RWPE2 (cell line): Measurements from ENCODE around the gene MTO1.

Experiments
- ATAC-seq: fragments of 200-7000 bp; cut with Tn5 transposase; 3 replicates; pipeline ENCODE4 v1.9.1; 2021; ENCODE audit warnings: low read depth
- DNase-seq: peaks from one replicate; pipeline ENCODE4 v3.0.0-alpha.2; 2020; ENCODE audit warnings: low spot score
- H3K27ac ChIP-seq: fragments of 450-650 bp; 2 replicates; pipeline ENCODE4 v1.5.1; 2017; ENCODE audit warnings: mild to moderate bottlenecking; ENCODE audit not compliant: poor library complexity, severe bottlenecking
- H3K27me3 ChIP-seq: fragments of 250-450 bp; sonication (Bioruptor Pico); 2 replicates; pipeline ENCODE4 v1.5.1; 2021; ENCODE audit warnings: mild to moderate bottlenecking, moderate library complexity; ENCODE audit not compliant: insufficient read depth, poor library complexity, severe bottlenecking
- H3K36me3 ChIP-seq: fragments of 250-450 bp; sonication (Bioruptor Pico); 2 replicates; pipeline ENCODE4 v1.5.1; 2020; ENCODE audit warnings: low read depth, mild to moderate bottlenecking, moderate library complexity
- H3K4me1 ChIP-seq: fragments of 250-450 bp; sonication (Bioruptor Pico); 2 replicates; pipeline ENCODE4 v1.5.1; 2021; ENCODE audit warnings: mild to moderate bottlenecking, moderate library complexity; ENCODE audit not compliant: insufficient read depth, poor library complexity, severe bottlenecking
- H3K4me3 ChIP-seq: fragments of 250-450 bp; sonication (Bioruptor Pico); 2 replicates; pipeline ENCODE4 v1.5.1; 2021; ENCODE audit warnings: mild to moderate bottlenecking, moderate library complexity; ENCODE audit not compliant: severe bottlenecking
- H3K9me3 ChIP-seq: fragments of 250-450 bp; sonication (Bioruptor Pico); 2 replicates; pipeline ENCODE4 v1.5.1; 2021; ENCODE audit warnings: mild to moderate bottlenecking, moderate library complexity; ENCODE audit not compliant: severe bottlenecking
- TF ChIP-seq, protein P1 (sequence below): fragments of 450-650 bp; IDR thresholded peaks from one replicate; pipeline ENCODE4 v1.5.1; 2017; ENCODE audit warnings: mild to moderate bottlenecking, moderate library complexity; ENCODE audit not compliant: poor library complexity, severe bottlenecking

MTO1 gene, protein sequence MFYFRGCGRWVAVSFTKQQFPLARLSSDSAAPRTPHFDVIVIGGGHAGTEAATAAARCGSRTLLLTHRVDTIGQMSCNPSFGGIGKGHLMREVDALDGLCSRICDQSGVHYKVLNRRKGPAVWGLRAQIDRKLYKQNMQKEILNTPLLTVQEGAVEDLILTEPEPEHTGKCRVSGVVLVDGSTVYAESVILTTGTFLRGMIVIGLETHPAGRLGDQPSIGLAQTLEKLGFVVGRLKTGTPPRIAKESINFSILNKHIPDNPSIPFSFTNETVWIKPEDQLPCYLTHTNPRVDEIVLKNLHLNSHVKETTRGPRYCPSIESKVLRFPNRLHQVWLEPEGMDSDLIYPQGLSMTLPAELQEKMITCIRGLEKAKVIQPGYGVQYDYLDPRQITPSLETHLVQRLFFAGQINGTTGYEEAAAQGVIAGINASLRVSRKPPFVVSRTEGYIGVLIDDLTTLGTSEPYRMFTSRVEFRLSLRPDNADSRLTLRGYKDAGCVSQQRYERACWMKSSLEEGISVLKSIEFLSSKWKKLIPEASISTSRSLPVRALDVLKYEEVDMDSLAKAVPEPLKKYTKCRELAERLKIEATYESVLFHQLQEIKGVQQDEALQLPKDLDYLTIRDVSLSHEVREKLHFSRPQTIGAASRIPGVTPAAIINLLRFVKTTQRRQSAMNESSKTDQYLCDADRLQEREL

DNA sequence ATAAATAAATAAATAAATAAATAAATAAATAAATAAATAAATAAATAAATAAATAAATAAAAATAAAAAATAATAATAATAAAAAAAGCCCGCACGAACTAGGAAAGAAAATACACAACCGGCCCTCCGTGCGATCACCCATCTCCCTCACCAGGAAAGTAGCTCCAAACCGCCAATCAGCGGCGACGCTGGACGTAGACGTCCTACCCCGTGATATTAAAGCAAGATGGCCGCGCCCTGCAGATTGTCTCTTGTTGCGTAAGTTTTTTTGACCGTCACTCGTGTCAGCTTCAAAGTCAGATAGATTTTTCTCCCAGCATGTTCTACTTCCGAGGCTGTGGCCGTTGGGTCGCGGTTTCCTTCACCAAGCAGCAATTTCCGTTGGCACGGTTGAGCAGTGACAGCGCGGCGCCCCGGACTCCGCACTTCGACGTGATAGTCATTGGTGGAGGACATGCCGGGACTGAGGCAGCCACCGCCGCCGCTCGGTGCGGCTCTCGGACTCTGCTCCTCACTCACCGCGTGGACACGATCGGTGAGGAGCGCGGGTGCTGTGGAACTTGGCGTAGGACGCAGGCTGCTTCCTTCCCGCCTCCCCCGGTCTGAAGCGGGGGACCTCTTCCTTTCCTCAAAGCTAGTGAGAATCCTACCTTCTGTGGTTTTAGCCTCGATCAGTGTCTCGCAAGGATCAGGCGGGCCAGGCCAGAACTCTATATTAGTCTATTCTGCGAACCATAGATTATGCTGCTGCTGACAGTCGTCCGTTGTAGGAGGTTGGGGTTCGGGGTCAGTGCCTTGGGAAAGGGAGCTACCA, at the start of gene MTO1:
Gene MTO1, plus strand, starts transcription at position 201 of the 814 bp plus-strand sequence. Its CDS starts 118 bp downstream, at position 319.
- DNase-seq (peak; percentile 81), ATAC-seq (peak; percentile 96)
- TF ChIP-seq, protein P1, sequence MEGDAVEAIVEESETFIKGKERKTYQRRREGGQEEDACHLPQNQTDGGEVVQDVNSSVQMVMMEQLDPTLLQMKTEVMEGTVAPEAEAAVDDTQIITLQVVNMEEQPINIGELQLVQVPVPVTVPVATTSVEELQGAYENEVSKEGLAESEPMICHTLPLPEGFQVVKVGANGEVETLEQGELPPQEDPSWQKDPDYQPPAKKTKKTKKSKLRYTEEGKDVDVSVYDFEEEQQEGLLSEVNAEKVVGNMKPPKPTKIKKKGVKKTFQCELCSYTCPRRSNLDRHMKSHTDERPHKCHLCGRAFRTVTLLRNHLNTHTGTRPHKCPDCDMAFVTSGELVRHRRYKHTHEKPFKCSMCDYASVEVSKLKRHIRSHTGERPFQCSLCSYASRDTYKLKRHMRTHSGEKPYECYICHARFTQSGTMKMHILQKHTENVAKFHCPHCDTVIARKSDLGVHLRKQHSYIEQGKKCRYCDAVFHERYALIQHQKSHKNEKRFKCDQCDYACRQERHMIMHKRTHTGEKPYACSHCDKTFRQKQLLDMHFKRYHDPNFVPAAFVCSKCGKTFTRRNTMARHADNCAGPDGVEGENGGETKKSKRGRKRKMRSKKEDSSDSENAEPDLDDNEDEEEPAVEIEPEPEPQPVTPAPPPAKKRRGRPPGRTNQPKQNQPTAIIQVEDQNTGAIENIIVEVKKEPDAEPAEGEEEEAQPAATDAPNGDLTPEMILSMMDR, result no peak
- H3K27me3 ChIP-seq, result no peaks in the 10 kb centered on the region
- H3K27ac ChIP-seq, result peak within 1 kb of the TSS; percentile 75
- no peaks in the 10 kb centered on the region for H3K9me3 ChIP-seq
- peaks cover 5% of the 10 kb centered on the region for H3K4me1 ChIP-seq
- H3K4me3 ChIP-seq, result peak within 1 kb of the TSS; percentile 71
- H3K36me3 ChIP-seq, result peaks cover 32% of the 10 kb centered on the region

DNA sequence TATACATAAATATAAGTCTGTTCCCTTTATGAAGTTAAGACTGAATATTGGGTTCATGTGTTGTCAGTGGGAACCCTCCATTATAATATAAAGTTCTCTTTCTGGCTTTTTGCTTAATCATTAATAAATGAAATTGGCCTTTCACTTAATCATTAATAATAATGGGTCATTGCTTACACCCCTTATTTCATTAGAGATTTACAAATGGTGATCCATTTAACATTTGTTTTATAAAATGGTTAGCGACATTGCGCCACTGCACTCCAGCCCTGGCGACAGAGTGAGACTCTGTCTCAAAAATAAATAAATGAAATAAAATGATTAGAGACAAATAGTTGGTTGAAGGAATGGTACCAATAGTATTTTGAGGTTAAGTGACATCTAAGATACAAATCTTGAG, 48.4 kb upstream of the MTO1 start:
- TF ChIP-seq, protein P1, result no peak

DNA sequence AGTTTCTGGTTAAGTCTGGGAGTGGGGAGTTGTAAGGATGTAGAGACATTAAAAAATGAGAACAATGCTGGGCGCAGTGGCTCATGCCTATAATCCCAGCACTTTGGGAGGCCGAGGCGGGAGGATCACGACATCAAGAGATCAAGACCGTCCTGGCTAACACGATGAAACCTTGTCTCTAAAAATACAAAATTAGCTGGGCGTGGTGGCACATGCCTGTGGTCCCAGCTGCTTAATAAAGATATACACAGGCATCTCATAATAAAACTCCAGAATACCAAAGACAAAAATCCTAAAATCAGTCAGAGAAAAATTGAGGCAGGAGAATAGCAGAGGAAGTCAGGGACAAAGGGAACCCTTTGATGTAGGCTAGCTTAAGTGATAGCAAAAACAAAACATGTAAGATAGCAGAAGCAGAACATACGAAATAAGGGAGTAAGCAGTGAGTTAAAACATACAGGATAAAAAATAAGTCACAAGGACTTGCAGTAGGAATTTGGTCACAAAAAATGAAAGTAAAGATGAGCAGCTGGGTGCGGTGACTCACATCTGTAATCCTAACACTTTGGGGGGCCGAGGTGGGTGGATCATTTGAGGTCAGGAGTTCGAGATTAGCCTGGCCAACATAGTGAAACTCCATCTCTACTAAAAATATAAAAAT, 43.3 kb upstream of the MTO1 start:
- ATAC-seq, result no peak
- Histone ChIP-seq H3K27ac (no peak overlapping the region), H3K9me3 (no peaks in the 10 kb centered on the region), H3K27me3 (no peaks in the 10 kb centered on the region), H3K36me3 (peaks cover 31% of the 10 kb centered on the region), H3K4me3 (no peak overlapping the region), H3K4me1 (no peaks in the 10 kb centered on the region)
- TF ChIP-seq, protein P1, result no peak
- no peak for DNase-seq

More for the DNA sequence above, 48.4 kb upstream of the MTO1 start:
- Histone ChIP-seq H3K9me3 (no peaks in the 10 kb centered on the region), H3K27me3 (no peaks in the 10 kb centered on the region), H3K4me1 (no peaks in the 10 kb centered on the region), H3K4me3 (no peak overlapping the region), H3K36me3 (peaks cover 16% of the 10 kb centered on the region), H3K27ac (no peak overlapping the region)
- DNase-seq, result no peak
- ATAC-seq, result no peak

DNA sequence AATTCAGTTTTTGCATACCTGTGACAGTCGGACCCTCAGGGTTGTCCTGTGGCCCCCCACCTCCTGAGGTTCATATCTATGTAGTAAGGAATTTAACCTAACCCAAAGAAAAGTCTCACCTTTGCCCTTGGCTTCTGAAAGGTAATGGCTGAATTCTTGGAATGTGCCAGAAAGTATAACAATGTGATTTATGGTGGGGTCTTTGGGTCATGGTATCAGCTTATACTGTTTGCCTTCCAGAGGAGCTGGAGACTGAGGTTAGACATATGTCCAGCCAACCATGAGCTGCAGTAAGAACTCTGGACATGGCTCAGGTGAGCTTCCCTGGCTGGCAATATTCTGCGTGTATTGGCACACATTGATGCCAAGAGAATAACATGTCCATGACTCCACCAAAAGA, 40.0 kb upstream of the MTO1 start:
- no peak for ATAC-seq

More for the DNA sequence above, 40.0 kb upstream of the MTO1 start:
- Histone ChIP-seq H3K36me3 (peaks cover 59% of the 10 kb centered on the region), H3K4me1 (no peaks in the 10 kb centered on the region), H3K27me3 (no peaks in the 10 kb centered on the region), H3K4me3 (no peak overlapping the region), H3K9me3 (no peaks in the 10 kb centered on the region), H3K27ac (no peak overlapping the region)
- no peak for DNase-seq
- TF ChIP-seq, protein P1, result no peak
